GM23248 (cell line): ENCODE results near the gene ZFPL1.

Experiments used
- EZH2 ChIP-seq: fragments of 200-600 bp; sonication (generic); IDR thresholded peaks from 2 replicates; pipeline ENCODE4 v1.6.1; 2018; ENCODE audit warnings: antibody characterized with exemption, mild to moderate bottlenecking; ENCODE audit not compliant: insufficient read depth, poor library complexity, severe bottlenecking
- EZH2phosphoT487 ChIP-seq: fragments of 200-600 bp; sonication (generic); IDR thresholded peaks from 2 replicates; pipeline ENCODE4 v1.6.1; 2018; ENCODE audit warnings: antibody characterized with exemption, moderate library complexity, mild to moderate bottlenecking, low read depth; ENCODE audit not compliant: insufficient read depth

- TF ChIP-seq EZH2, result no peak
- TF ChIP-seq EZH2phosphoT487, result no peak
Observed at GRCh38 chr11:65035579-65035978, 48.4 kb upstream of the ZFPL1 start.
